ENCODE measurements around the gene FLOT1.
"Not testable (repeated sequence)": the region's sequence is repeated elsewhere in the genome, so short reads cannot be mapped to it uniquely, and the experiment has no call there.

Gene FLOT1

DNA sequence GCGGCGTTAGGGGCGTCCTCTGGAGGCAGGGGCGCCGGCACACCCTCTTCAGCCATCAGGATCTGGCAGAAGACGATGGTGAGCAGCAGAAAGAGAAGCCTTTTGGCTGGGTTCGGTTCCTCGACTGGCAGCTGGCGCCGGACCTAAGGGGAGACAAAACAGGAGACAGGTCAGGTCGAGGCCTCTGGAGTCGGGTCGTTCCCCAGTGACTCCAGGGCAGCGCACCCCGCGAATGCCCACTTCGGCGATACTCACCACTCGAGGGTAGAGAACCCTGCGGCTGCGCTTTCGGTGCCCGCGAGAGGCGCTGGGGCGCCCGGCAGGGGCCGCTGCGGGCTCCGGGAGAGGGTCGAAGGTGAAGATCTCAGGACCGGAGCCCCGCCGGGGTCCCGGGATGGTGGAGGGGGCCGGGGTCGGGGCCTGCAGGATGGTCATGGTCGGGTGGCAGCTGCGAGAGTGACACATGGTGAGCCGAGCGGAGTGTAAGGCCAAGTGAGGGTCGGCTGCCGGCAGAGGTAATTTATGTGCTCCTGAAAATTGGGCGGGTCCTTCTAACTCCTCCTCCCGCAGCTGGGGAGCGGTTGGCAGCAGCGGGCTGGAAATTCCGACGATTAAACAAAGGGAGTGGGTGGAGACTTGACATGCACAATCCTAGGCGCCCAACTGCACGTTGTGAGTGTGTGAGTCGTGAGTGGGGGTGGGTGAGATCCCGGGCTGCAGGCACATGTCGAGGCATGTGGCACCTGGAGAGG, 1.7 kb upstream of the FLOT1 start, which contains the start of gene IER3:
TSS of gene IER3 (minus strand) at position 494 of the 752 bp plus-strand sequence. CDS start at position 465, 29 bp downstream.
- DNase-seq = peak; percentile 97 to 99

DNA sequence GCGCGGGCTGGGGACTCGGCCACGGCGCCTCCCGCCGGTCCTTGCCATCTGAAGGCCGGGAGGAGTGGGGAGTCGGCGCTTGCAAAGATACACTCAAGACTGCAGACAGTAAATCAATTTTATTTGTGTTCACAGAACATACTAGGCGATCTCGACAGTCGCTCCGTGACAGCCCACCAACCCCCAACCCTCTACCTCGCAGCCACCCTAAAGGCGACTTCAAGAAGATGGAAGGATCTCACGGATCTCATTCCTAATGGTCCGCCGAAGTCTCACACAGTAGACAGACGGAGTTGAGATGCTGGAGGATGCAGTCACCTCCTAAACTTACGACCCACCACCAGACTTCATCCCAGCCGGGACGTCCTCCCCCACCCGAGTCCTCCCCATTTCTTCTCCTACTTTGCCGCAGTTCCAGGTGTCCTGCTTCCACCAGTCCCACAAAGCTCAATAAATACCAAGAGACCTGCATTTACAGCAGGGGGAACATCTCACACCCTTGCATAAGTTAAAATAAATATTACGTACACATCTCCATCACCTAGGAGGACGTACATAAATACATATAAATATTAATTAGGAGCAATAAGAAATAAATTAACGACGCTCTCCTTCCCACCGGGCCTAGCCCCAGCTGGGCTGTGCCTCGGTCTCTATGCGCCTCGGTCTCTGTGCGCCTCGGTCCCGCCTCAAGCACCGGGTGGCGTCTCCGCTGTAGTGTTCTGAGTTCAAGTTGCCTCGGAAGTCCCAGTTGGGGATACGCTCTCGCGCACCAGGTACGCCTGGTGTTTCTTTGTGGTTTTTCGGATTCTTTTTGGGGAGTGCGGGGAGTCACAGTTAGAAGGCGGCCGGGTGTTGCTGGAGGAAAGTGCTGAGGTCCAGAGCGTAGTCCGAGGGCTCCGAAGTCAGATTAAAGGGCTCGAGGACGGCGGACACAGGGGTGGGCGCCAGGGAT, 889 bp upstream of the FLOT1 start:
- DNase-seq = peak; percentile 24 to 40

DNA sequence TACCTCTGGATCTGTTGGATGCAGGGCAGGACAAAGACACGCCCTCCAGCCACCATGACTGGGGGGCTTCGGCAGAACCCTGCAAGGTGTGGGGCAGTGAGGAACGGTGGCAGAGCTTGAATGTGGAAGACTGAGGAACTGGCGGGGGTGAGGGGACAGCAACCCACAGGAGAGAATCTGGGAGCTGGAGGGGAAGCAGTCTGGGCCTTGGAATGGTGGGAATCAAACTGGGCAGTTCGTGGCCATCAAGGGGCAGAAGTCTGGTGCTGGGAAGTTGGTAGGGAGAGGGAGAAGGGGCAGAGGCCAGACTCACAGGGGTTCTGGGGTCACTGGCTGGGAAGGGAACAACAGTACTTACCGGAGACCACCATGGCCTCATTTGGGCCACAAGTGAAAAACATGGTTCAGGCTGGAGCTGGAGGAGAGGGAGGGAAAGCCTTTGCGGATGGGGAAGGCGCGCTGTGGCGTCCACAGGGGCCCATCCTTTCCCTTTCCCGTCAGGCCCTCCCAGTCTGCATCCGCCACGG, 635 bp downstream of the FLOT1 start:
- DNase-seq = peak in 1 of 2 donors; percentile 46

DNA sequence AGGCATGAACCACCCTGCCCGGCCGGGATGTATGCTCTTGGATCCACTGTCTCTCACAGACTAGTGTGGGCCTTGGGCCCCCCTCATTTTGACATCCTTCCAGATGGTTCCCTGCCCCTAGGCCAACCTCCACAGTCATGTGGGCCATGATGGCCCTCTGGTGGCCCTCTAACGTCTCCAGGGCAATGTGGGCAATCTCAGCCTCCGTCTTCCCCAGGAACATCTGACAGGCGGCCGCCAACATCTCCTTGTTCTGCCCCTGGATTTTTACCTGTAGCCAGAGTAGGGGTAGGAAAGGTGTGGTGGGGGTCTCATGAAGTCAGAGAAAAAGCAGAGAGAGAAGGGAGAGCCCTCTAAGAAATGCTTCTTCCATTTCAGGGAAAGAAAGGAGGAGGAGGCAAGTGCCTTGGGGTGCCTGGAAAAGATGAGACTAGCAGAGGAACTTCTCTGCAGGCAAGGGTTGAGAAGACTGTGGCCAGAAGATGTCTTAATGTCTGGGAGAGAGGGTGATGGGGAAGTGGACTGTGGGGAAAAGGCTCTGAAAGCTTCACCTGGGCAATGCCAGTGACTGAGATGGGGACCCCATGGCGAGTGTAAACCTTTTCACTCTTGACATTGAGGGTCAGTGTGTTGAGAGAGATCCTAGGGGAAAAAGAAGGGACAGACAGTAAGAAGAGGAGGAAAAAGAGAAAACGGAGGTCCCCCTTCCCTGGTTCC, 1.3 kb downstream of the FLOT1 start:
- DNase-seq = peak; percentile 42 to 43

DNA sequence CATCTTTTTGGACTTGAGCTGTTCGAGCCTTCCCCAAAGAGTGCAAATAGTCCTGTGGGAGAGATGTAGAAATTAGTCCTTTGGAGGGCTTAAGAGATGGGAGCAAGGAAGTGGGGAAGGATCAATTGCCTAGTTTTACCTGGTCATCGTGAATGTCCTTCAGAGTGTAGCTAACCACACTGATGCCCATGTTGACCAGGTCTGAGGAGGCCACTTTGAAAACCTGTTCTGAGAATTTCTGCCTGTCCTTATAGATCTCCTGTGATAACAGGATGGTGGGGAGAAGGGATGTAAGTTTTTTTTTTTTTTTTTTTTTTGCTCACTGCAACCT, 2.0 kb downstream of the FLOT1 start:
- peak in 1 of 2 donors; percentile 22 for DNase-seq

DNA sequence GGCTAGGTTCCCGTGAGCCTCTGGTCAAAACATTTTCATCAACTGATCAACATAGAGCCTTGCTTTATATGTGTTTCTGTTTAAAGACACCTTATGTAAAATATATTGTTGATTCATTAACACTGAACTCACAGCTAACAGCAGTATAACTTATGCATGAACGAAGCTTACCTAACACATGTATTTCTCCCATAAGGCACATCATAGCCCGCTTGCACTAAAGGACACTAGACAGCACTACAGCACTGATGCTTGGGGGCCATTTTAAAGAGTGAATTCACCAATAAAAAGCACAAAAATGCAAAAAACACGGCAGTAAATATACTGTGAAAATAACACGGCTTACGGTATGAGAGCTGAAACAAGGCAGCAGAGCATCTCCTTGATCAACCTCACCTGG, 4.0 kb downstream of the FLOT1 start:
- DNase-seq = no peak

DNA sequence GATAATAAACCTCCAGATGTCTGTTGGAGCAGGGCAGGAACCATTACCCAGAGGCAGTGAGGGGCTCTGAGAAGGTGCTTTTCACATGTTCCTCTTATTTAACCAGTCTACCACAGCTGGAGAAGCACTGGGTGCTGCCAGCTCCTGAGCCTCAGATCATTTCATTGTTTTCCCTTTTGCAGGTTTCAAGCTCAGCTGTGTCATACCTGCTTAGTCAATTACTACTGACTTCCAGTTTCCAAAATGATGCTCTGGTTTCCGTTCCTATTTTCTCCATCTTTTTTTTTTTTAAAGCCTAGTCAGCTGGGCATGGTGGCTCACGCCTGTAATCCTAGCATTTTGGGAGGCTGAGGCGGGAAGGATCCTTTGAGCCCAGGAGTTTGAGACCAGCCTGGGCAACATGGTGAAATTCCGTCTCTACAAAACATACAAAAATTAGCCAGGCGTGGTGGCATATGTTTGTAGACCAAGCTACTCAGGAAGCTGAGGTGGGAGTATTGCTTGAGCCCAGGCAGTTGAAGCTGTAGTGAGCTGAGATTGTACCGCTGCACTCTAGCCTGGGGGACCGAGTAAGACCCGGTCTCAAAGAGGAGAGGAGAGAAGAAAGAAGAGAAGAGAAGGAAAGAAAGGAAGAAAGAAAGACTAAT, 6.7 kb downstream of the FLOT1 start:
- no peak for DNase-seq

DNA sequence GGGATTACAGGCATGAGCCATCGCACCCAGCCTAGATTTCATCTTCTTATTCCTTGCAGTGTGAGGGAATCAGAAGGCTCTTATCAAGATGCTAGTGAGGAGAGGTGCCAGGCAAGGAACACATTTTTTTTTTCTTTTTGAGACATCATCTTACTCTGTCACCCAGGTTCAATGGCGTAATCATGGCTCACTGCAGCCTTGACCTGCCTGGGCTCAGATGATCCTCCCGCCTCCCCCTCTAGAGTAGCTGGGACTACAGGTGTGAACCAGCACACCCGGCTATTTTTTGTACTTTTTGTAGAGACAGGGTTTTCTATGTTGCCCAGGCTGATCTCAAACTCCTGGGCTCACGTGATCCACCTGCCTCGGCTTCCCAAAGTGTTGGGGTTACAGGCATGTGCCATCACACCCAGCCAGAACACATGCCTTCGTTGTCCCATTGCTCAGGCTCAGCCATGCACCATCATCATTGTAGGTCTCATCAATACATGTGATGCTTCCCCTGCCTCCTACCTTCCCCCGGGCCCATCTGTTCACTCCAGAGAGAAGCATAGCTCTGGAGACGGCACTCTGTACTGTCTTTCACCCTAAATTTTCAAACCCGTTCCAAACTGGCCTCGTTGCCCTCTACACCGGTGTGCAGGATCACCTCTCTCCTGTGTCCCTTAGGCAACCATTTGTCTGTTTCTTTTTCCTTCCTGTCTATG, 10.1 kb downstream of the FLOT1 start:
- no peak for DNase-seq

DNA sequence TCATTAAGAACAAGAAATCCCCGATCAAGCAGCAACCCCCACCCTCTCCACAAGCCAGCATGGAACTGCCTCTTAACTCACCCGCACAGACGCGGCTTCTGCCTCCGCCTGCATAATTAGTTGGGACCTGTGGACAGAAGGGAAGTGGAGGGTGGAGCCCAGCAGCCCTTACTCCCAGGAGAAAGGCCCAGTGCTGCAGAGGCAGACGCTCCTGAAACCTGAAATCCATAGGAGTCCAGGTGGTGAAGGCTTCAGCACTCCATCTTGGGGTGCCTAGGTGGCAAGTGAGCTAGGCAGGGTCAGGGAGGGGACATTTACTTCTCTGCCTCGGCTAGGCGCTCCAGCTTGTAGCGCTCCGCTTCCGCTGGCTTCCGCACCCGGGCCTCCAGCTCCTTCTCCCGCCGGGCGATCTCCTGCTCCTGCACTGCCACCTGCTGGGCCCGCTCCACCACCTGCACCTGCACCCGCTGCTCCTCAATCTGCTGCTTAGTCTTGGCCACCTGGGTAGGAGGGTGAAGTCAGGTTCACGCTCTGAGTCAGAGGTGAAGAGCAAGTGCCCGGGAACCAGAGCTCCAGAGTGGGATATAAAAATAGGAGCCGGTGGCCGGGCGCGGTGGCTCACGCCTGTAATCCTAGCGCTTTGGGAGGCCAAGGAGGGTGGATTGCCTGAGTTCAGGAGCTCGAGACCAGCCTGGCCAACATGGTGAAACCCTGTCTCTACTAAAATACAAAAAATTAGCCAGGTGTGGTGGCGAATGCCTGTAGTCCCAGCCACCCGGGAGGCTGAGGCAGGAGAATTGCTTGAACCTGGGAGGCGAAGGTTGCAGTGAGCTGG, 11.7 kb downstream of the FLOT1 start:
- peak; percentile 58 to 67 for DNase-seq

DNA sequence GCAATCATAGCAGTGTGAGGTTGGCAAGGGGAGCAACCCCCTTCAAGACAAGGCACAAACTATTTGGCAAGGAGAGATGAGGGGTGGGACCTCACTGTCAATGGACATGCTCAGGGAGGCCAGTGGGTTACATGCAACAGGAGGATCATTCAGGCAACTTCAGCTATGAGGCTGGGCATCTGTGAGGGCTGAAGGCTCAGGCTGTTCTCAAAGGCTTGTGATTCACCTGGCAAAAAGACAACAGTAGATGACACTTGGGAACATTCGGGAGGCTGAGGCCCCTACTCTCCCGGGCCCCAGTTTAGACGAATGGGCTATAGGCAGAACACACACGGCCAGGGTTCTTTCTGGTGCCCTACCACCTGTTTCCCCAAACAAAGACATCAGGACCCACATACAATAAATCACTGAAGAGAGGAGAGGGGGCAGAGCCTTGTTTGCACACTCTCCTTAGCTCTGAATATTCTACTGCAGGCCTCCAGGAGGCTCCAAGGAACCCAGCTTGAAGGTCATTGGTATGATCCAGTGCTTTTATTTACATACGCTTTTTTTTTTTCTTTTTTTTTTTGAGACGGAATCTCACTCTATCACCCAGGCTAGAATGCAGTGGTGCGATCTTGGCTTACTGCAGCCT, 14.4 kb downstream of the FLOT1 start:
- no peak for DNase-seq

DNA sequence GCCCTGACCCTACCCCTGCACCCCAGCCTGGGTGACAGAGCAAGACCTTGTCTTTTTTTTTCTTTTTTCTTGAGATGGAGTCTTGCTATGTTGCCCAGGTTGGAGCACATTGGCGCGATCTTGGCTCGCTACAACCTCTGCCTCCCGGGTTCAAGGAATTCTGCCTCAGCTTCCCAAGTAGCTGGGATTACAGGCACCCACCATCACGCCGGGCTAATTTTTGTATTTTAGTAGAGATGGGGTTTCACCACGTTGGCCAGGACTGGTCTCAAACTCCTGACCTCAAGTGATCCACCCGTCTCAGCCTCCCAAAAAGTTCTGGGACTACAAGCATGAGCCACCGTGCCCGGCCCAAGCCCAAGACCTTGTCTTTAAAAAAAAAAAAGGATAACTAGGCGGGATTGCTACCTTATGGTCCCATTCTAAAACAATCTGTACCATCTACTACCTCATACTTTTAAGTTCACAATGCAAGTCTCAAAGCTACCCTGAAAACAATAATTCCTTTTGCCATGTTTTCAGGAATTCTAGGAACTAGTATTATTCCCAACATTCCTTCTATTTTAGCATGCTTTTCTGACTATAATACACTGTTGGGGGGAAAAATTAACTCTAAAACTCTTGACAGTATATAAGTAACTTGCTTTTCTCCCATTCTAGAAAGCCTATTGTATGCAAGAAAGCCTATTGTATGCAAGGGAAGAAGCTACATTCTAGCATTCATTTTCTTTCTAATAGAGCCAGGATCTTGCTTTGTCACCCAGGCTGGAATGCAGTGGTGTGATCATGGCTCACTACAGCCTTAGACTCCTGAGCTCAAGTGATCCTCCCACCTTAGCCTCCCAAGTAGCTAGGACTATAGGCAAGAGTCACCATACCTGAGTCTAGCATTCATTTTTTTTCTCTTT, 15.7 kb downstream of the FLOT1 start:
- no peak for DNase-seq

DNA sequence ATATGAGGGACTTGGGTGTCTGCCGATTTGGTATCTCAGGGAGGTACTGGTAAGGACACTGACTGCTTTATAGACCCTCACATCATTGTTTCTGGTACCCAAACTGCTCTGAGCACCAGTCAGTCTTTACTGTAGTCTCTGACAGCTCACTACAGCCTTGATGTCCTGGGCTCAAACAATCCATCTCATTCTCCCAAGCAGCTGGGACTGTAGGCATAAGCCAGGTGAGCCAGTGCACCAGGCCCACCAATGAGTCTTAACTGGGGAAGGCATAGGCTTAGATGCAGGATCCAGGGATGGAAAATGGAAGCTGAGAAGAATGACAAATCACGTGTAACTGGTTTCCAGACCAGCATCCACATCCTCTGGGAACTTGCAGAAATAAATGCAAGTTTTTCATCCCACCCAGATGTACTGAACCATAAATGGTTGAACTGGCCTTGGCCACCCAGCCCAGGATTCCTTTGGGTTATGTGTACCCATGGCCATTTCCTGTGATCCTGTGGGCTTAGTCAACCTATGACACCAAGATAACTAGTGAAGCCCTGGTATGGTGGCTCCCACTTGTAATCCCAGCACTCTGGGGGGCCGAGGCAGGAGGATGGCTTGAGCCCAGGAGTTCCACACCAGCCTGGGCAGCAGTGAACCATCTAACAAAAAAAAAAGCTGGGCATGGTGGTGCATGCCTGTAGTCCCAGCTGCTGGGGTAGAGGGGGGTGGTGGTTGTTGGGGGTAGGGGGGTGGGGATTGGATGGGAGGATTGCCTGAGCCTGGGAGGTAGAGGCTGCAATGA, 16.6 kb downstream of the FLOT1 start:
- DNase-seq = no peak

DNA sequence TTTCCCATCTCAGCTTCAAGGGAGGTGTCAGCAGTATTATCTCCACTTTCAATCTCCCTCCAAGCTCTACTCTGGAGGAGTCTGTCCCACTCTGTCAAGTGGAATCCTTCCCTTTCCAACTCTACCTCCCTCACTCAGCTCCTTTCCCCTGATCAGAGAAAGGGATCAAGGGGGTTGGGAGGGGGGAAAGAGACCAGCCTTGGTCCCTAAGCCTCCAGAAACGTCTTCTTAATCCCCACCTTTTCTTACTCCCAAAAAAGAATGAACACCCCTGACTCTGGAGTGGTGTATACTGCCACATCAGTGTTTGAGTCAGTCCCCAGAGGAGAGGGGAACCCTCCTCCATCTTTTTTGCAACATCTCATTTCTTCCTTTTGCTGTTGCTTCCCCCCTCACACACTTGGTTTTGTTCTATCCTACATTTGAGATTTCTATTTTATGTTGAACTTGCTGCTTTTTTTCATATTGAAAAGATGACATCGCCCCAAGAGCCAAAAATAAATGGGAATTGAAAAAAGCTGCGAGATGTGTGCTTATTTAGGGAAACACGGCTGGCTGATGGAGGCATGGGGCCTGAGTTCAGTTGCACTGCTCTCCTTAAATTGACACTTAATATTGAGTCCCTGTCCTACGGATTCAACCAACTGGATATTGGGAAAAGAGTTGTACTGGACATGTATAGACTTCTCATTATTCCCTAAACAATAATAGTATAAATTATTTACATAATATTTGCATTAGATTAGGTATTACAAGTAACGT, 17.4 kb downstream of the FLOT1 start:
- peak in 1 of 2 donors; percentile 49 for DNase-seq

DNA sequence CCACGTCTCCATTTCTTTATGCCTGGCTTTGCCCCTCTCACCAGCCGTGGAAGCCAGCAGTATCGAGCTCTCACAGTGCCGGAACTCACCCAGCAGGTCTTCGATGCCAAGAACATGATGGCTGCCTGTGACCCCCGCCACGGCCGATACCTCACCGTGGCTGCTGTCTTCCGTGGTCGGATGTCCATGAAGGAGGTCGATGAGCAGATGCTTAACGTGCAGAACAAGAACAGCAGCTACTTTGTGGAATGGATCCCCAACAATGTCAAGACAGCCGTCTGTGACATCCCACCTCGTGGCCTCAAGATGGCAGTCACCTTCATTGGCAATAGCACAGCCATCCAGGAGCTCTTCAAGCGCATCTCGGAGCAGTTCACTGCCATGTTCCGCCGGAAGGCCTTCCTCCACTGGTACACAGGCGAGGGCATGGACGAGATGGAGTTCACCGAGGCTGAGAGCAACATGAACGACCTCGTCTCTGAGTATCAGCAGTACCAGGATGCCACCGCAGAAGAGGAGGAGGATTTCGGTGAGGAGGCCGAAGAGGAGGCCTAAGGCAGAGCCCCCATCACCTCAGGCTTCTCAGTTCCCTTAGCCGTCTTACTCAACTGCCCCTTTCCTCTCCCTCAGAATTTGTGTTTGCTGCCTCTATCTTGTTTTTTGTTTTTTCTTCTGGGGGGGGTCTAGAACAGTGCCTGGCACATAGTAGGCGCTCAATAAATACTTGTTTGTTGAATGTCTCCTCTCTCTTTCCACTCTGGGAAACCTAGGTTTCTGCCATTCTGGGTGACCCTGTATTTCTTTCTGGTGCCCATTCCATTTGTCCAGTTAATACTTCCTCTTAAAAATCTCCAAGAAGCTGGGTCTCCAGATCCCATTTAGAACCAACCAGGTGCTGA, 18.4 kb downstream of the FLOT1 start:
- not testable (repeated sequence) for DNase-seq

DNA sequence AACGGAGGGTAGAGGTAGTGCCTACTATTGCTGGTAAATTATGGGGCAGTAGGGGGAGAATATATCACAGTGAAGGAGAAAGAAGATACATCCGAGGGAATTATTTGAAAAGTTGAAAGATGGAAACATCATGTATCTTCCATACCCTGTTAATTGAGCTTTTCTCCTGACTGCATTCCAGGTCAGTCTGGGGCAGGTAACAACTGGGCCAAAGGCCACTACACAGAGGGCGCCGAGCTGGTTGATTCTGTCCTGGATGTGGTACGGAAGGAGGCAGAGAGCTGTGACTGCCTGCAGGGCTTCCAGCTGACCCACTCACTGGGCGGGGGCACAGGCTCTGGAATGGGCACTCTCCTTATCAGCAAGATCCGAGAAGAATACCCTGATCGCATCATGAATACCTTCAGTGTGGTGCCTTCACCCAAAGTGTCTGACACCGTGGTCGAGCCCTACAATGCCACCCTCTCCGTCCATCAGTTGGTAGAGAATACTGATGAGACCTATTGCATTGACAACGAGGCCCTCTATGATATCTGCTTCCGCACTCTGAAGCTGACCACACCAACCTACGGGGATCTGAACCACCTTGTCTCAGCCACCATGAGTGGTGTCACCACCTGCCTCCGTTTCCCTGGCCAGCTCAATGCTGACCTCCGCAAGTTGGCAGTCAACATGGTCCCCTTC, 19.2 kb downstream of the FLOT1 start:
- DNase-seq = not testable (repeated sequence)

All from inflammatory macrophage treated with lipopolysaccharide for 1 hour (primary cell).